ENCODE results near the gene CKLF.
"Not testable (repeated sequence)": the region's sequence is repeated elsewhere in the genome, so short reads cannot be mapped to it uniquely, and the experiment has no call there.

Gene CKLF

DNA sequence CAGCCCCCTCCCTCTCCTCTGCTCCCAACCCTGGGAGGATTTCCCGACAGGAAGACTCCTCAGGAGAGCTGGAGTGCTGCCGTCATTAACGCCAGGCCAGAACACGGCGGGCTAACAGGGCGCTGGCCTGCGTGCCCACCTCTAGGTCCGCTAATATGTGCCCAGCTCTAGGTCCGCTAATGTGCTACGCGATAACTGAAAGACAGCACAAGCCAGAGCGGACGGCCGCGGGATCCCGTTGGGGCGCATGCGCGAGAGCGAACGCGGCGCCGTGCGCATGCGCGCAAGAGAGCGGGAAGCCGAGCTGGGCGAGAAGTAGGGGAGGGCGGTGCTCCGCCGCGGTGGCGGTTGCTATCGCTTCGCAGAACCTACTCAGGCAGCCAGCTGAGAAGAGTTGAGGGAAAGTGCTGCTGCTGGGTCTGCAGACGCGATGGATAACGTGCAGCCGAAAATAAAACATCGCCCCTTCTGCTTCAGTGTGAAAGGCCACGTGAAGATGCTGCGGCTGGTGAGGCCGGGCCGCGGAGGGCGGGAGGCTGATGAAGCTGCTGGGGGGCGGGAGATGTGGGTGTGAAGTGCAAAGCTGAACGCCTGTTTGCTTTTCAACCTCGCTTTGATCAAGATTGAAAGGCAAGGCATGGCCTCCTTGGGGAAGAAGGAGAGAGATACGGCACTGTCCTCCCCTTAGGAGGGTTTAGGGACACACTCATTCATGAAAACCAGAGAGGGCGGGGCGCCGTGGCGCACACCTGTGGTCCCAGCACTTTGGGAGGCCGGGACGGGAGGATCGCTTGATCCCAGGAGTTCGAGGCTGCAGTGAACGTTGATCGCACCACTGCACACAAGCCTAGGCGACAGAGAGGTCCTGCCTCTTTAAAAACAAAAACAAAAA is at the start of gene CKLF:
TSS of gene CKLF (plus strand) at position 291 of the 892 bp plus-strand sequence. CDS start at position 431, 140 bp downstream.
- peak; percentile 74 for DNase-seq

- no peak for DNase-seq
Measured at GRCh38 chr16:66503030-66503429, 49.3 kb upstream of the CKLF start.

DNA sequence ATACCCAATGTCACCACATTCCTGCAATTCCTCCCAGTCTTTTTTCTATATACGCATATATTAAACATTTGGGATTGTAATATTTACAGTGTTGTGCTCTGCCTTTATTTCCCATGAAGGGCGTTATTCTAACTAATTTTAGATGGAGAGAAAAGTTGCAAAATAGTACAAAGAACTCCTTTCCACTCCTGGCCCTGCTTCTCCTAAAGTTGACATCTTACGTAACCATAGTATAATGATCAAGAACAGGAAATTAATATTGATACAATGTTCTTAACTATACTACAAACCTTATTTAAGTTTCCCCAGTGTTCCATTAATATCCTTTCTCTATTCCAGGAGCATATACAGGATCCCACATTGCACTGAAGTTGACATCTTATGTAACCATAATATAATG is 48.8 kb upstream of the CKLF start:
- no peak for DNase-seq

- DNase-seq: no peak
Measured at GRCh38 chr16:66507731-66508239, 44.6 kb upstream of the CKLF start.

DNA sequence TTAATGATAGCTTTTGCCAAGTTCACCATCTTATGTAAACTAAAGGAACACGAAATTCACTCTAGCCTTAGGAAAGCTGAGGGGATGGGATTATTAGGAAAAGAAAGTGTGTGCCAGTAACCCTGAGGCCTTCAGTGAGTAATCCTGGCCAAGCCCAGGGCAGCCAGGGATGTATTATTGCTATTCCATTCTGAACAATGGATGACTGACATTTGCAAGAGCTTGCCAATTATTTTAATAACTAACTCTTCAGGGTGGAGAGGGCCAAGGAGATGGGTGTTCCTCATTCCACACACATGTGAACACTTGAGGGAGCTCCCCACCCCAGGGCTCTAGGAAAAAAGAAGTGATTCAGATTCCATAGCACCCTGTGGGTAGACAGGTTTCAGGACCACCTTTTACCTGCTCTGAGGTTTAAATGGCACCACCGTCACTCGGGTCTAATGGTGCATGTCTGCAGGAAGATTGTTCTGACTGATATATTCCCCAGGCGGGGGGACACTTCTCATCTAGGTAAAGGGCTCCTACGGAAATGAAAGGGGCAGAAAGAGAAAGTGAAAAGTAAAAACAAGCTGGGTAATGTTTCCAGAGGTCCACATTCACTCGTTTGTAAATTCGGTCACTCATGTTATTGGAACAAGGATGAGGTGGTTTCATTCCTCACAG is 44.0 kb upstream of the CKLF start:
- no peak for DNase-seq

GRCh38 chr16:66508914-66509496 is 43.4 kb upstream of the CKLF start:
- DNase-seq: no peak

DNA sequence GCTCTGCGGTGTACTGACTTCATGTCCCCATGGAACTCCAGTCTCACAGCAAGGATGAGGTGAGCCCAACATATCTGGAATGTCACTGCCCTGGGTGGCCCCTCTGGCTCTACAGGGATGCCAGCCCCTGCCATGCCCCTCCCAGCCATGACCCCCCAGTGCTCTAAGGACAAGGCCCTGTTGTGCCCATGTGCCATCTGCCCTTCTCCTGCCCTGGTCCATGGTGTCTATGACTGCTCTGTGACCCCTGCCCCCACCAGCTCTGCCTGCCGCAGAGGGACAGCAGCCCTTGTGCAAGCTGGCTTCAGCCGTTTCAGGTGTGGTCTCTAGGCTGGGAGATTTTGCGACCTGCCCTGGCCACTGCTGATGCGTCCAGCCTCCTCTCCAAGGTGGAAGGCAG is 42.8 kb upstream of the CKLF start:
- DNase-seq: no peak

DNA sequence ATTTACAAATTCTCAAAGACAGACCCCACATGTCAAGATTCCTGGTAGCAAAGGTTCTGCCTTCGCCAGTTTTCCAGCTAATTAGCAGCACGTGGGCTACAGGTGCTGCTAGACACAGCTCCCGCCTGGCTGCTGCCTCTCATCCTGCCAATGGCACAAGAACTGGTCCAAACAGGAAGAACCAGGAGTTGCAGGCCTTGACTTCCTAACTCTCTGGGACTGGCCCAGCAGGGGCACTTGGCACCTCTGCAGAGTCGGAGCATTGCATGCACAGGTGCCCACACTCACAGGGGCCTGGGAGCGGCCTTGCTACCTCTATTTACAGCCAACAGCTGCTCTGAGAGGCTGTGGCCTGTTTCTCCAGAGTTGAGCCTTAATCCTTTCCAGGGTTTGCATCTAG is 42.1 kb upstream of the CKLF start:
- DNase-seq: no peak

GRCh38 chr16:66510711-66511601 is 41.4 kb upstream of the CKLF start:
- DNase-seq: no peak

DNA sequence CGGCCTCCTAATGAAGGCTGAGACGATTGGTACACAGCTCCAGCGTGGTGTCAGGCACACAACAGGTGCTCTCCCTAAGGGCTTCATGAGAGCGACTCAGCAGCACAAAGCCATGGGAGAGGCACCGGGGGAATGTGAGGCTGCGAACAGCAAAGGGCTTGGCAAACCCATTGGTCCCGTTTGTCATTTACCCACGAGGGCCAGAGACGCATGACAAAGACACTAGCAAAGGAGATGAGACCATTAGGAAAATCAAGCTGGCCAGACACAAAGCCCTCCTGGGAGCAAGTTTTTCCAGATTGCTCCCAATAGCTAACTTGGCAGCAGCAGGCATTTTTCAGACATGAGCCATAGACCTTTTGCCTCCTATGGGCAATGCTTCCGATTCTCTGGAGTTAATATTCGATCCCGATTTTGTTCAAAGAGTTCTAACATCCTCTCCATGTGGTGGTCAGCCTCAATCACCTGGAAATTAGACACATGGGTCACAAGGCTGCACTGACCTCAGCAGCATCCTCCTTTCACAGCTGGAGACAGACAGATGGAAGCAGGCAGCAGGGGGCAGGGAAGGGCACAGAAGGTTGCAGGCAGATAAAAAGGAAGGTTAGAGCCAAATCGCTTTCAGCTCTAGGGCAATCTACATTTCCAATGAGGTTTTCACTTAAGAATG is 40.6 kb upstream of the CKLF start:
- no peak for DNase-seq

DNA sequence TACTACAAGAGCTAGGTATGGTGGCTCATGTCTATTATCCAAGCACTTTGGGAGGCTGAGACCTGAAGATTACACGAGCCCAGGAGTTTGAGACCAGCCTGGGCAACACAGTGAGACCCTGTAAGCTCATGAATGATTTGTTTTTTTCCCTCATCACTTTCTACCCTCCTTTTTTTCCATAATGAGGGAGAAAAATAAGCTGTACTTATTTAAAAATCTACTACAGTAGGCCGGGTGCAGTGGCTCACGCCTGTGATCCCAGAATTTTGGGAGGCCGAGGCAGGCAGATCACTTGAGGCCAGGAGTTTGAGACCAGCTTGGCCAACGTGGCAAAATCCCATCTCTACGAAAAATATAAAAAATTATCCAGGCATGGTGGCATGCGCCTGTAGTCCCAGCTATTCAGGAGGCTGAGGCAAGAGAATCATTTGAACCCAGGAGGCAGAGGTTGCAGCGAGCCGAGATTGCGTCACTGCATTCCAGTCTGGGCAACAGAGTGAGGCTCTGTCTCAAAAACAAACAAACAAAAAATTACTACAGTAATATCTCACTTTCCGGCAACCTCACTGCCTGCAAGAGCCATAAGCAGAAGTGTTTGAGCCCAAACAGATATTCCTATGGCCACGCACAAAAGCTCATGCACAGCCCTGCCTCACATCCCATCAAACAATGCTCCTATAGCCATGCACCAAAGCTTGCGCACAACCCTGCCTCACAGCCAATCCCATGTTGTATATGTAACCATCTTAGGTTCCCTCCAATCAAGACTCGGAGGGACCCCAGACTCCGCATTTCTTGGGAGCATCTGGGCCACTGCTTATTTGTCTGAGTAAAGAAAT is 39.9 kb upstream of the CKLF start:
- no peak for DNase-seq

- no peak for DNase-seq
Measured at GRCh38 chr16:66513111-66513723, 39.2 kb upstream of the CKLF start.

DNA sequence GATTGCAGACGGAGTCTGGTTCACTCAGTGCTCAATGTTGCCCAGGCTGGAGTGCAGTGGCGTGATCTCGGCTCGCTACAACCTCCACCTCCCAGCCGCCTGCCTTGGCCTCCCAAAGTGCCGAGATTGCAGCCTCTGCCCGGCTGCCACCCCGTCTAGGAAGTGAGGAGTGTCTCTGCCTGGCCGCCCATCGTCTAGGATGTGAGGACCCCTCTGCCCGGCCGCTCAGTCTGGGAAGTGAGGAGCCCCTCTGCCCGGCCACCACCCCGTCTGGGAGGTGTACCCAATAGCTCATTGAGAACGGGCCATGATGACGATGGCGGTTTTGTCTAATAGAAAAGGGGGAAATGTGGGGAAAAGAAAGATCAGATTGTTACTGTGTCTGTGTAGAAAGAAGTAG is 38.0 kb upstream of the CKLF start:
- DNase-seq: not testable (repeated sequence)

GRCh38 chr16:66514980-66515595 is 37.3 kb upstream of the CKLF start:
- not testable (repeated sequence) for DNase-seq

DNA sequence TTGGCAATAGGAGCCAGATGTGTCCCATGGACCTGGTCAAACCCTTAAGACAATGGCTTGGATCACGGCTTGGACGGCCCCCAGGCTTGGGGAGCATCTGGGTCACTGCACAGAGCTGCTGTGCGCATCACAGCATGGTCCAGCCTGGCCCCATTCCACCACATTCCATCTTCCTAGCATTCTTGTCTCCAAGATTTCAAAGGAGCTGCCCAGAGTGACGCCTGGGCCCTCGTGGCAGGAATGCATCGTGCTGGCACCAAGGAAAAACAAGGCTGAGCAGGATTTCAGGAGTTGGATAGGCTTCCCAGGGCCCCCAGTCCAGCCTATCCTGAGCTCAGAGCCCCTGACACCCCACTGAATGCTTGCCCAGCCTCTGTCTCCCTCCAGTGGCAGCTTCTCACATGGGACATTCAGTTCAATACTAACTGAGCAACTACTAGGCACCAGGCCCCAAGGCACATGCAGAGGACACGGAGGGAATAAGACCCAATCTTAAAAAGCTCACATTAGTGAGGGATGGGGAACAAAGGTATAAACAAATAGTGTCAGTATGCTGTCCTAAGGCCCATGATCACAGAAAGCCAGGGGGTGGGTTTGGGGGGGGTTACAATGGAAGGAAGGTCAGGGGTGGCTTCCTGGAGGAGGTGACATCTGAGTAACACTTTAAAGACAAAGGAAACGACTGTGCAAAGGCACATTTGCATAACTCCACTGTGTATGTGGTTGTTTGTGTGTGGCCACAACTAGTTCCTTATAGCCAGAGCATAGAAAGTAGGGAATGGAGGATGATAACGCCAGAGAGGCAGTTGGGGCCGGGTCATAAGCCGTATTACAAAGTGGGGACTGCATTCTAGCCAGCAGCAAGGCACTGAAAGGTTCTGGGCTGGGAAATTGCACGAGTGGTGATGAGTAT is 36.5 kb upstream of the CKLF start:
- DNase-seq: no peak

- no peak for DNase-seq
Measured at GRCh38 chr16:66516509-66516807, 35.9 kb upstream of the CKLF start.

DNA sequence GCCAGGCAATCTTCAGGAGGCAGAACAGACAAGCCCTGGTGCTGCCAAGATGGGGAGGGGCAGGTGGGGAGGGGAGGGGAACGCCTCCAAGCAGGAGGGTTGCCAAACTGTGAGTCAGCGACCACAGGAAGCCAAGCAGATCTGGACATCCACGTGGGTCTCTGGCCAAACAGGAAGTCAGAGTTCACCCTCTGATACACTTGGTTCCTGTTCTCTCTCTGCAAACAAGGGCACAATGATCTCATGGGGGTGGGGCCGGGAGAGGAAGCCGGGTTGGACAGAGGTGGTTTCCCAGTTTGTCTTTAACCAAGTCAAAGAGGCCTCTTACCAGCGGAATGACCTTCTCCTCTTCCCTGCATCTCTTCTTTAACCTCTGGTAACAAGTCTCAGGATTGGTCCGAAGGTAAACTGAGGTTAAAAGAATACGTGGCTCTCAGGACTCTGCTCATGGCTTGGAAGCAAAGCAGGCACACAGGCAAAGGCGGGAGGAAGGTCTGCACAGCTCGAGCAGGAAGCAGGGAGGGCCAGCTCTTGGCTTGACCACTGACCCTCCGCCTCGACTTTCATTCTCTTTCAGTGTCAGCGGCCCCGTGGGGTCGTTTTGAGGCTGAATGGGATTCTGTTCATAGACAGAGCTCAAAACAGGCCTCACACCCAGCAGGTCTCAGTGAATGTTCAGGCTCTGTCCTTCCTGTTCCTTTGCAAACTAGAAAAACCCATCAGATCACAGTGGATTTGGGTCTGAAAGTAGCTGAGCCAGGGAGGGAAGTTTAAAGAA is 35.4 kb upstream of the CKLF start:
- no peak for DNase-seq

GRCh38 chr16:66517586-66518263 is 34.7 kb upstream of the CKLF start:
- DNase-seq: no peak
